ENCODE results near the gene RHO. TPM values are rescaled to one million over a fixed set of nuclear protein-coding genes. Genes with fewer than 3 reads are reported as not detected.

Gene RHO
- total and polyA plus RNA-seq, 5 donors: not detected

DNA sequence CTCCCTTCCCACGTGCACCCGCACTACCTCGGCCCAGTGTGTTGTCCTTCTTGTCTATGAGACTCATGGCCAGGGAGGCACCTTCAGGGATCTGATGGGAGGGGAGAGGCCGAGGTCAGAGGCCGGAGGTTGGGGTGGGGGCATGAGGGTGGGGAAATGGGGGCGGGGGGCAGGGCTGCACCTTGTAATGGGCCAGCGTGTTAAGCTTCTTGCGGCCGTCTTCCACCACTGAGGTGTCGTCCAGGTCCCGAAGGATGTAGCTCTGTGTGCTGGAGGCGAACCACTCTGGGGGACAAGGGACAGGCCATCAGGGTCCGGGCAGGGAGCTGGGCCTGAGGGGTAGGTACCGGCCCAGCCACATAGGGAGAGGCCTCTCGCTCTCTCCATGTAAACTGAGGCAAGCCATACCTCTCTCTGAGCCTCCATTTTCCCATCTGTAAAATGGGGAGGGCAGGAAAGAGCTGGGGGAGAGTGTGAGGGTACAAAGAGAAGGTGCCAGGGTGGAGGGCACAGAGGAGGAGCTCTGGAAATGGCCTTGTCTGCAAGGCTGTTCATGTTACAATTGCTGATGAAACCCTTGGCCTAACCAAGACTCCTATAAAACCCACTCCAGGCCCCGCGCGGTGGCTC lies 33.3 kb downstream of the RHO start:
- Histone ChIP-seq H3K27ac (ENCODE audit: low read length) (peak overlapping the region; percentile 72), H3K27me3 (ENCODE audit: control insufficient read depth, insufficient read depth) (no peaks in the 10 kb centered on the region), H3K9me3 (ENCODE audit: control insufficient read depth, low read length) (no peaks in the 10 kb centered on the region), H3K4me1 (ENCODE audit: control insufficient read depth, insufficient read depth, low read length) (peaks cover 16% of the 10 kb centered on the region), H3K4me3 (ENCODE audit: low read length) (no peak overlapping the region)
- ATAC-seq: no peak
- 71% methylated on average over 18 of the region's 18 CpGs for WGBS
- DNase-seq: peak in 1 of 3 donors; percentile 34
- intact Hi-C loops (cut with DNase I): loop anchor here in 1 of 4 donors (5.0 kb wide), 1 partner anchor 36 kb away; no protein-coding TSS in a partner anchor

- H3K27ac ChIP-seq (ENCODE audit: low read length): no peak overlapping the region
- no peak for ATAC-seq
Observed at GRCh38 chr3:129562803-129563202, 34.4 kb downstream of the RHO start.

DNA sequence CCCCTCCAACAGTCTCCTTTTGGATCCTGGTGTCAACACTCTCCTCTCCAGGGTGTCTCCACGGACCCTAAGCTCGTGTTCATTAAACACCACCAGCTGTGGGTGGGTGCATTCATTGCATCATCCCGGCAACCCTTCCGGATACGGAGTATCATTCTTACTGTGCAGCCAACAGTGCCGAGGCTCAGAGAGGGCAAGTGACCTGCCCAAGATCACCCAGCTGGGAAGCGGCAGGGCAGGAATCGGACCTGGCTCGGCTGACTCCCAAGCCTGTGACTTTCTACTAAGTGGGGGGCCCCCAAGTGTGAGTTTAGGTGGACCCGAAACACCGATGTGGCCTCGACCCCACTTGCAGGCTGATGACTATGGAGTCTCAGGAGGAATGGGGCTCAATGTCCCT lies 34.9 kb downstream of the RHO start:
- peaks cover 8% of the 10 kb centered on the region for H3K4me1 ChIP-seq (ENCODE audit: control insufficient read depth, insufficient read depth, low read length)
- intact Hi-C loops (cut with DNase I): loop anchor here in 1 of 4 donors (5.0 kb wide), 1 partner anchor 34 kb away; no protein-coding TSS in a partner anchor
- no peaks in the 10 kb centered on the region for H3K9me3 ChIP-seq (ENCODE audit: control insufficient read depth, low read length)
- no peak overlapping the region for H3K4me3 ChIP-seq (ENCODE audit: low read length)
- WGBS: 88% methylated on average over 12 of the region's 12 CpGs
- H3K27ac ChIP-seq (ENCODE audit: low read length): no peak overlapping the region
- DNase-seq: peak in 2 of 3 donors; percentile 48 to 49
- ATAC-seq: no peak
- H3K27me3 ChIP-seq (ENCODE audit: control insufficient read depth, insufficient read depth): no peaks in the 10 kb centered on the region

More at GRCh38 chr3:129562803-129563202, 34.4 kb downstream of the RHO start:
- peak in 2 of 3 donors; percentile 46 to 55 for DNase-seq
- WGBS: 84% methylated on average over 19 of the region's 19 CpGs
- intact Hi-C loops (cut with DNase I): loop anchor here in 1 of 4 donors (5.0 kb wide), 1 partner anchor 34 kb away; no protein-coding TSS in a partner anchor
- no peak overlapping the region for H3K4me3 ChIP-seq (ENCODE audit: low read length)
- no peaks in the 10 kb centered on the region for H3K9me3 ChIP-seq (ENCODE audit: control insufficient read depth, low read length)
- H3K4me1 ChIP-seq (ENCODE audit: control insufficient read depth, insufficient read depth, low read length): peaks cover 12% of the 10 kb centered on the region
- H3K27me3 ChIP-seq (ENCODE audit: control insufficient read depth, insufficient read depth): no peaks in the 10 kb centered on the region

GRCh38 chr3:129563850-129564535 lies 35.6 kb downstream of the RHO start:
- H3K9me3 ChIP-seq (ENCODE audit: control insufficient read depth, low read length): no peaks in the 10 kb centered on the region
- DNase-seq (peak in 2 of 3 donors; percentile 65 to 77), ATAC-seq (no peak)
- H3K27me3 ChIP-seq (ENCODE audit: control insufficient read depth, insufficient read depth): no peaks in the 10 kb centered on the region
- H3K4me3 ChIP-seq (ENCODE audit: low read length): no peak overlapping the region
- intact Hi-C loops (cut with DNase I): loop anchor here in 1 of 4 donors (5.0 kb wide), 1 partner anchor 33 kb away; no protein-coding TSS in a partner anchor
- H3K4me1 ChIP-seq (ENCODE audit: control insufficient read depth, insufficient read depth, low read length): peaks cover 2% of the 10 kb centered on the region
- peak overlapping the region; percentile 20 for H3K27ac ChIP-seq (ENCODE audit: low read length)
- WGBS: 54% methylated on average over 8 of the region's 8 CpGs

DNA sequence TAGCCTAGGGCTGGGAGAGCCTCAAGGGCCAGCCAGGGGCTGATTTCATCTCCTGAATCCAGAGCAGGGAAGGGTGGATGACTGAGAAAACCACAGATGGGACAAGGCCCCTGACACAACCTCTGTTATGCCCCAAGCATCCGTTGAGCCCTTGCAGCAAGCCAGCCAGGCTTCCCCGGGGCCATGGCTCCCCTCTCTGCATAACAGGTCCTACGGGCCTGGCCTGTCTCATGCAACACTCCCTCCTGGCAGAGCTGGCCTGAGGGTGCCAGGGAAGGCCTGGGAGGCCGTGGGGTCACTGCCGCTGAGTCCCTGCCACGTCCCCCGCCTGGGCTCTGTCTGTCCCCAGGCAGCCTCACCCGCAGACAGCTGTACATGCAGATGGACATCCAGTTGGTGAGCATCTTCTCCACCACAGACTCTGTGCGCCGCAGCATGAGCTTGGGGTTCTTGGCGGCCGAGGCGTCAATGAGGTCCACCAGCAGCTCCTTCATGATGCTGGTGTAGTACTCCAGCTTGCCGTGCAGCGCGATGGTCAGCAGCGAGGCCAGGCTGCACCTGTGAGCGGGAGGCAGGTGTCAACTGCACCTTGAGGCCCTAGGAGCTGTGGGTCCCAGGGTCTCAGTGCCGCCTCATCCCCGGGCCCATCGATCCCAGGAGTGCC lies 36.7 kb downstream of the RHO start:
- Histone ChIP-seq H3K4me3 (ENCODE audit: low read length) (no peak overlapping the region), H3K27ac (ENCODE audit: low read length) (no peak overlapping the region), H3K27me3 (ENCODE audit: control insufficient read depth, insufficient read depth) (no peaks in the 10 kb centered on the region), H3K4me1 (ENCODE audit: control insufficient read depth, insufficient read depth, low read length) (no peaks in the 10 kb centered on the region), H3K9me3 (ENCODE audit: control insufficient read depth, low read length) (no peaks in the 10 kb centered on the region)
- intact Hi-C loops (cut with DNase I): loop anchor here in 1 of 4 donors (5.0 kb wide), 1 partner anchor 32 kb away; no protein-coding TSS in a partner anchor
- DNase-seq (peak in 2 of 3 donors; percentile 47 to 48), ATAC-seq (no peak)
- WGBS: 90% methylated on average over 21 of the region's 21 CpGs

DNA sequence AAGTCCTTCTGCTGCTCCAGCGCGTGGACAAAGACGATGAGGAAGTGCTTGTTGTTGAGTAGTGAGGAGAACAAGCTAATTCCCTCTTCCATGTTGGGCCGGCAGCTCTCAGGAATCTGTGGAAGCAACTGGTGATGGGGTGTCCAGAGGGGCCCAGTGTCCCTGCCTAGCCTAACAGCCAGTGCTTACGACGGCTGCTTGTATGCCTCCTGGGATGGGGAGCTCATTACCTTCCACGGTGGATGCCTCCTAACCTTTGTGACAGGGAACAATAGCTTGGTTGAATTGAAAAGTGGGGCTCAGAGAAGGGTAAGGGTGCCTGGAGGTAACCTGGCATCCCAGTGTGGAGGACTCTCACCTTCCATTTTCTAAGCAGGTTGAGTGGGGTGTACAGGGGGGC lies 37.5 kb downstream of the RHO start:
- intact Hi-C loops (cut with DNase I): no loop called here
- no peaks in the 10 kb centered on the region for H3K27me3 ChIP-seq (ENCODE audit: control insufficient read depth, insufficient read depth)
- WGBS: 91% methylated on average over 7 of the region's 7 CpGs
- no peak for ATAC-seq
- H3K4me1 ChIP-seq (ENCODE audit: control insufficient read depth, insufficient read depth, low read length): no peaks in the 10 kb centered on the region
- DNase-seq: peak in 1 of 3 donors; percentile 28
- H3K4me3 ChIP-seq (ENCODE audit: low read length): no peak overlapping the region
- no peak overlapping the region for H3K27ac ChIP-seq (ENCODE audit: low read length)
- H3K9me3 ChIP-seq (ENCODE audit: control insufficient read depth, low read length): no peaks in the 10 kb centered on the region

- no peaks in the 10 kb centered on the region for H3K9me3 ChIP-seq (ENCODE audit: control insufficient read depth, low read length)
- ATAC-seq (no peak), DNase-seq (peak in 2 of 3 donors; percentile 70 to 75)
- no peaks in the 10 kb centered on the region for H3K4me1 ChIP-seq (ENCODE audit: control insufficient read depth, insufficient read depth, low read length)
- no peaks in the 10 kb centered on the region for H3K27me3 ChIP-seq (ENCODE audit: control insufficient read depth, insufficient read depth)
- H3K27ac ChIP-seq (ENCODE audit: low read length): no peak overlapping the region
- no peak overlapping the region for H3K4me3 ChIP-seq (ENCODE audit: low read length)
- intact Hi-C loops (cut with DNase I): no loop called here
- 60% methylated on average over 18 of the region's 18 CpGs for WGBS
Observed at GRCh38 chr3:129567176-129567705, 38.8 kb downstream of the RHO start.

- ATAC-seq: no peak
Observed at GRCh38 chr3:129567939-129568338, 39.5 kb downstream of the RHO start.

GRCh38 chr3:129569856-129570255 lies 41.4 kb downstream of the RHO start:
- Histone ChIP-seq H3K27ac (ENCODE audit: low read length) (no peak overlapping the region), H3K4me3 (ENCODE audit: low read length) (no peak overlapping the region), H3K4me1 (ENCODE audit: control insufficient read depth, insufficient read depth, low read length) (no peaks in the 10 kb centered on the region), H3K27me3 (ENCODE audit: control insufficient read depth, insufficient read depth) (no peaks in the 10 kb centered on the region), H3K9me3 (ENCODE audit: control insufficient read depth, low read length) (no peaks in the 10 kb centered on the region)
- 91% methylated on average over 7 of the region's 7 CpGs for WGBS
- intact Hi-C loops (cut with DNase I): no loop called here
- DNase-seq: no peak
- no peak for ATAC-seq

More at GRCh38 chr3:129567939-129568338, 39.5 kb downstream of the RHO start:
- Histone ChIP-seq H3K4me3 (ENCODE audit: low read length) (no peak overlapping the region), H3K27me3 (ENCODE audit: control insufficient read depth, insufficient read depth) (no peaks in the 10 kb centered on the region), H3K9me3 (ENCODE audit: control insufficient read depth, low read length) (no peaks in the 10 kb centered on the region), H3K27ac (ENCODE audit: low read length) (no peak overlapping the region), H3K4me1 (ENCODE audit: control insufficient read depth, insufficient read depth, low read length) (no peaks in the 10 kb centered on the region)
- intact Hi-C loops (cut with DNase I): no loop called here
- DNase-seq: no peak
- WGBS: 43% methylated on average over 6 of the region's 6 CpGs

DNA sequence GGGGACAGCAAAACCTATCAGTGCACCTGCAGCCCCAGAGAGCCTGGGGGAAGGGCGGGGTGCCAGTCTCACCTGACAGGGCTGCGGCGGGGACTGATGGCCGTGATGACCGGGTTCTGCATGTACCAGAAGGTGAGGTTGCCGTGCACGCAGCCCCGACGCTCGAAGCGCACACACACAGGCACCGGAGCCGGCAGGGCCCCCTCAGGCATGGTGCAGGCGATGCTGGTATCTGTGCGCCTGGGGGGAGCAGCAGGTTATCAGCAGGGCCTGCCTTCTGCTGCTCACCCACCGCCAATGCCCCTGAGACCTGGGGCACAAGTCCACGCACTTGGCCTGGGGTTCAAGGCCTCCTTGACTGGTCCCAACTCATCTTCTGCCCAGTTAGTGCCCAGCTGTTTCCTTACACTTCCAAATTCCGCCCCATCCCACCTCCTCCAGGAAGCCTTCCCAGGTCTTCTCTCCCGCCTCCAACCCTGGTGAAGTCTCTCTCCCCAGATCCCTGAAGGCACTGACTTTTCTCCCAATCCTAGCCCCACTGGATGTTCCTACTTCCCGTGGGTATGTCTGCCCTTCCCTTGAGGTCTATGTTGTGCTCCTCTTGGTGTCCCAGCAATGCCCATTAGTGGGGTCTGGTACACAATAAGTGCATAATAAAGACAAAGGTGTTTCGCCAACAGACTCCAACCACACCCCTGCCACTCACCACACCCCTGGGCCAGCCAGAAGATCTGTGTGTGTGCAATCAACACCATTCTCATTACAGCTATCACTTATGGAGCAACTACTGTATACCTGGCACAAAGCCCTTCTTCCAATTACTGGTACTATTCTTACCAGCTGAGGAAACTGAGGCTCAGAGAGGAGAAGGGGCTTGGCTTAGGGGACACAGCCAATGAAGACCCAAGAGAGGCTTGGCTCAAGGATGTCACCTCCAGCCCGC lies 43.4 kb downstream of the RHO start:
- no peak for ATAC-seq

More for the DNA sequence above, 43.4 kb downstream of the RHO start:
- no peak overlapping the region for H3K27ac ChIP-seq (ENCODE audit: low read length)
- intact Hi-C loops (cut with DNase I): no loop called here
- H3K4me1 ChIP-seq (ENCODE audit: control insufficient read depth, insufficient read depth, low read length): no peaks in the 10 kb centered on the region
- WGBS: 93% methylated on average over 22 of the region's 22 CpGs
- H3K27me3 ChIP-seq (ENCODE audit: control insufficient read depth, insufficient read depth): no peaks in the 10 kb centered on the region
- no peaks in the 10 kb centered on the region for H3K9me3 ChIP-seq (ENCODE audit: control insufficient read depth, low read length)
- no peak overlapping the region for H3K4me3 ChIP-seq (ENCODE audit: low read length)
- DNase-seq: no peak
